Glutamatergic neuron (in vitro differentiated cells): ENCODE results near the gene ZPBP2. TPM values are rescaled to one million over a fixed set of nuclear protein-coding genes. Genes with fewer than 3 reads are reported as not detected.
"Not testable (repeated sequence)": the region's sequence is repeated elsewhere in the genome, so short reads cannot be mapped to it uniquely, and the experiment has no call there.

Experiments
- DNase-seq: peaks from one replicate; pipeline ENCODE4 v3.0.0; 2022
- H3K27ac Mint-ChIP-seq: one replicate; pipeline ENCODE4 v1.8.0; 2020; ENCODE audit warnings: mild to moderate bottlenecking, mixed read lengths, inconsistent platforms; ENCODE audit not compliant: unreplicated experiment
- H3K27me3 Mint-ChIP-seq: one replicate; pipeline ENCODE4 v1.8.0; 2020; ENCODE audit warnings: mild to moderate bottlenecking, moderate library complexity, mixed read lengths, inconsistent platforms; ENCODE audit not compliant: unreplicated experiment
- H3K36me3 Mint-ChIP-seq: one replicate; pipeline ENCODE4 v1.8.0; 2020; ENCODE audit warnings: mild to moderate bottlenecking, mixed read lengths, inconsistent platforms; ENCODE audit not compliant: unreplicated experiment
- H3K4me1 Mint-ChIP-seq: one replicate; pipeline ENCODE4 v1.8.0; 2020; ENCODE audit warnings: mild to moderate bottlenecking, low read depth, mixed read lengths, inconsistent platforms; ENCODE audit not compliant: unreplicated experiment
- H3K4me3 Mint-ChIP-seq: one replicate; pipeline ENCODE4 v1.8.0; 2020; ENCODE audit warnings: mild to moderate bottlenecking, mixed read lengths, inconsistent platforms; ENCODE audit not compliant: unreplicated experiment
- H3K9me3 Mint-ChIP-seq: one replicate; pipeline ENCODE4 v1.8.0; 2020; ENCODE audit warnings: mild to moderate bottlenecking, moderate library complexity, mixed read lengths, inconsistent platforms; ENCODE audit not compliant: unreplicated experiment
- total RNA-seq: library from RNA; stranded (reverse); fragmentation: NEBNext Ultra II Directional; extraction: Animal tissue kit (Norgen Biotek cat#: 25700); gene quantifications from one replicate; pipeline ENCODE4 v1.2.1, GENCODE V29; 2021; ENCODE audit not compliant: unreplicated experiment
- TF ChIP-seq, protein P1 (sequence below): fragments of 200-600 bp; sonication (generic); IDR thresholded peaks from one replicate; pipeline ENCODE4 v1.5.0; 2021; ENCODE audit not compliant: partially characterized antibody, unreplicated experiment

Gene ZPBP2
- total RNA-seq, 1 donor from 2014 or later = not detected

DNA sequence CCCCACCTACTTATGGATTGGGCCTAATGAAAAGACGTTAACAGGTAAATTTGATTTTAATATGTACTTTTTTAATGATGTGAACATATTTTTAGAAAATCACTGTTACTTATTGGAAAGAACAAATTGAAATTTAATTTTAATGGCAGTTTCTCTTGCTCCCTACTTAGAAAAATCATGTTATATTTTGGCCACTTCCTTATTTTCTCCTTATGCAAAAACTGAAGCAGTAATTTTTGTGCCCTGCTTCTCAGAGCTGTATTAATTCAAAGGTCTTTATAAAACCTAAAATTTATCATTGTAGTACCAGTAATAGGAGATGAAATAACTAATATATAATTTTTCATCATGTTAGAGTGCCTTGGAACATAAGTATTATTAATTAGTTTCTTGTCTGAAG, 2.8 kb downstream of the ZPBP2 start:
- TF ChIP-seq, protein P1, sequence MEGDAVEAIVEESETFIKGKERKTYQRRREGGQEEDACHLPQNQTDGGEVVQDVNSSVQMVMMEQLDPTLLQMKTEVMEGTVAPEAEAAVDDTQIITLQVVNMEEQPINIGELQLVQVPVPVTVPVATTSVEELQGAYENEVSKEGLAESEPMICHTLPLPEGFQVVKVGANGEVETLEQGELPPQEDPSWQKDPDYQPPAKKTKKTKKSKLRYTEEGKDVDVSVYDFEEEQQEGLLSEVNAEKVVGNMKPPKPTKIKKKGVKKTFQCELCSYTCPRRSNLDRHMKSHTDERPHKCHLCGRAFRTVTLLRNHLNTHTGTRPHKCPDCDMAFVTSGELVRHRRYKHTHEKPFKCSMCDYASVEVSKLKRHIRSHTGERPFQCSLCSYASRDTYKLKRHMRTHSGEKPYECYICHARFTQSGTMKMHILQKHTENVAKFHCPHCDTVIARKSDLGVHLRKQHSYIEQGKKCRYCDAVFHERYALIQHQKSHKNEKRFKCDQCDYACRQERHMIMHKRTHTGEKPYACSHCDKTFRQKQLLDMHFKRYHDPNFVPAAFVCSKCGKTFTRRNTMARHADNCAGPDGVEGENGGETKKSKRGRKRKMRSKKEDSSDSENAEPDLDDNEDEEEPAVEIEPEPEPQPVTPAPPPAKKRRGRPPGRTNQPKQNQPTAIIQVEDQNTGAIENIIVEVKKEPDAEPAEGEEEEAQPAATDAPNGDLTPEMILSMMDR = no peak
- Mint-ChIP-seq H3K36me3 (peaks cover 10% of the 10 kb centered on the region), H3K27ac (no peak overlapping the region), H3K27me3 (peaks cover 6% of the 10 kb centered on the region), H3K9me3 (no peaks in the 10 kb centered on the region), H3K4me3 (no peak overlapping the region), H3K4me1 (no peaks in the 10 kb centered on the region)
- DNase-seq = no peak

DNA sequence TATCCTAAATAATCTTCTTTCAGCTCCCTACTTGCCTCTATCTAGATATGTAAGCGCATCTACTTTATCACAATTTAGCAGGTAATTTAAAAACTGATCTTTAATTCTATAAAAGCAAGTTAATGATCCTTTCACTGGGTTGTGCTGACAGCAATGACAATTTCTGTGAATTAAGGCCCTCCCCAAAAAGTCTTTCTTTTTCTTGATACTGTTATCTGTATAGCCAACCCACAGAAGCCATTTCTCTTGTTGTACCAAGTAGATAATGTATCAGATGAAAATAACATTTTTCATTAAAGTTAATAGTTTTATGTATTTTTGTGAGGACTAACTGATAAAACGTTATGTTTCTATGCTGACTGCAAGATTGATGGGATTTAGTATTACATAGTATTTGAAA, 3.8 kb downstream of the ZPBP2 start:
- no peak overlapping the region for H3K4me3 Mint-ChIP-seq
- H3K9me3 Mint-ChIP-seq = no peaks in the 10 kb centered on the region
- TF ChIP-seq, protein P1 = no peak
- no peaks in the 10 kb centered on the region for H3K4me1 Mint-ChIP-seq
- DNase-seq = no peak
- H3K27ac Mint-ChIP-seq = no peak overlapping the region
- peaks cover 10% of the 10 kb centered on the region for H3K36me3 Mint-ChIP-seq
- peaks cover 6% of the 10 kb centered on the region for H3K27me3 Mint-ChIP-seq

DNA sequence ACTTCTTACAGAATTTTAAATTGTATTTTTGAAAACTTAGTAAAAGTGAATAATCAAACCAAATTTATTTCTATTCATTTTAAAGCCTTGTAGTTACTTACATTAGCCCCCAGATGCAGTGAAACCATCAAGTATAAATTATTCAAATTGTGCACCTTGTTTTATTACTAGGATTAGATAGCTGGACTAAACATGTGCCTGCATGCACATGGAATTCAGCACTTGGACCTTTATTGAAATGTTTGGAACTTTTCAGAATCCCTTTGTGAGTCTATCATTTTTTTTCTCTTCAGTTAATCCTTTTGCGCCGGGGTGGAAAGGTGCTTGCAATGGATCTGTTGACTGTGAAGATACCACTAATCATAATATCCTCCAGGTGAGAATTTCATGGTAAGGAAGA, 4.7 kb downstream of the ZPBP2 start:
- no peak overlapping the region for H3K4me3 Mint-ChIP-seq
- TF ChIP-seq, protein P1 = peak; percentile 61
- DNase-seq = no peak
- H3K4me1 Mint-ChIP-seq = no peaks in the 10 kb centered on the region
- H3K9me3 Mint-ChIP-seq = no peaks in the 10 kb centered on the region
- H3K27ac Mint-ChIP-seq = no peak overlapping the region
- peaks cover 2% of the 10 kb centered on the region for H3K27me3 Mint-ChIP-seq
- H3K36me3 Mint-ChIP-seq = peaks cover 3% of the 10 kb centered on the region

DNA sequence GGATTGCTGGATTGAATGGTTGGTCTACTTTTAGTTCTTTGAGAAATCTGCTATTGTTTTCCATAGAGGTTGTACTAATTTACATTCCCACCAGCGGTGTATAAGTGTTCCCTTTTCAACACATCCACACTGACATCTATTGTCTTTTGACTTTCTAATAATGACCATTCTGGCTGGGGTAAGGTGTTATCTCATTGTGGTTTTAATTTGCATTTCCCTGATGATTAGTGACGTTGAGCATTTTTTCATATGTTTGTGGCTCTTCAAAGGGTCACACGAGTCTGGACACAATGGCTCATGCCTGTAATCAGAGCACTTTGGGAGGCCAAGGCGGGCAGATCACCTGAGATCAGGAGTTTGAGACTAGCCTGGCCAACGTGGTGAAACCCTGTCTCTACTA, 18.1 kb downstream of the ZPBP2 start:
- H3K27me3 Mint-ChIP-seq, H3K9me3 Mint-ChIP-seq, H3K27ac Mint-ChIP-seq, H3K4me1 Mint-ChIP-seq, H3K36me3 Mint-ChIP-seq, DNase-seq, H3K4me3 Mint-ChIP-seq: not testable (repeated sequence)

DNA sequence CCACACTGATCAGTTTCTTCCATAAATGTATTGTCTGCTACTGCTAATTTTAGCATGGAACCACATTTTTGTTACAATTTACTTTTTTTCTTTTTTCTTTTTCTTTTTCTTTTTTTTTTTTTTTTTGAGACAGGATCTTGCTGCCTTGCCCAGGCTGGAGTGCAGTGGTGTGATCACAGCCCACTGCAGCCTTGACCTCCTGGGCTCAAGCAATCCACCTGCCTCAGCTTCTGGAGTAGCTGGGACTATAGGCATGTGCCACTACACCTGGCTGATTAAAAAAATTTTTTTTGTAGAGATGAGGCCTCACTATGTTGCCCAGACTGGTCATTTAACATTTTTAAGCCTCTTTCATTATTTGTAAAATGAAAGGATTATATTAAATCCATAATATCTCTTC, 19.1 kb downstream of the ZPBP2 start:
- Mint-ChIP-seq H3K27me3 (peaks cover 2% of the 10 kb centered on the region), H3K27ac (no peak overlapping the region), H3K4me1 (no peaks in the 10 kb centered on the region), H3K9me3 (peaks cover 4% of the 10 kb centered on the region), H3K4me3 (no peak overlapping the region), H3K36me3 (no peaks in the 10 kb centered on the region)
- TF ChIP-seq, protein P1 = no peak
- DNase-seq = no peak

DNA sequence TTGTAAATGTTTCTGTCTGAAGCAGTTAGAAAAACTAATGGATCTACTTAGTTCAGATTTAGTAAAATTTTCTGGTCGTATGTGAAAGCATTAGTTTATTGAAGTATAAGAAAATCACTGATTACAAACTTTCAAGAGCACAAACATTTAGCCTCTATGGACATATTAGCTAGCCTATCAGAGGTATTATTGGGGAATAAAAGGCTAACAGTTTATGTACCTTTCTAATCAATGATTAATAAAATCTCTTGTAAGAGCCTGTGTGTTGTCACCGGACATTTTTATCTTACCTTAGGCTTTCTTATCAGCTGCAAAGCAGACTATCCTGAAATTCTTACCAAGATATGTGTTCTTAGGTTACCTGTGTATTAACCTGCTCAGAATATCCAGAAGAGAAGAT, 21.2 kb downstream of the ZPBP2 start:
- H3K4me3 Mint-ChIP-seq = no peak overlapping the region
- H3K27ac Mint-ChIP-seq = no peak overlapping the region
- peaks cover 2% of the 10 kb centered on the region for H3K27me3 Mint-ChIP-seq
- H3K36me3 Mint-ChIP-seq = no peaks in the 10 kb centered on the region
- H3K9me3 Mint-ChIP-seq = peaks cover 4% of the 10 kb centered on the region
- TF ChIP-seq, protein P1 = no peak
- DNase-seq = no peak
- H3K4me1 Mint-ChIP-seq = no peaks in the 10 kb centered on the region
